Stimulated activated CD8-positive, alpha-beta memory T cell treated with anti-CD3 and anti-CD28 coated beads, Interleukin-4, amount 100 ng/mL, for 24 hours (primary cell): ENCODE measurements around the gene AKAP13.
"Not testable (repeated sequence)": the region's sequence is repeated elsewhere in the genome, so short reads cannot be mapped to it uniquely, and the experiment has no call there.

Source experiments
- DNase-seq: peaks from one replicate; pipeline ENCODE4 v3.0.0-alpha.2; 2020; ENCODE audit warnings: low read depth

AKAP13 gene

GRCh38 chr15:85625166-85625830, 244.9 kb downstream of the AKAP13 start:
- DNase-seq: no peak

- no peak for DNase-seq
These were observed 245.5 kb downstream of the AKAP13 start for GRCh38 chr15:85625856-85626255.

GRCh38 chr15:85627213-85627935, 247.0 kb downstream of the AKAP13 start:
- DNase-seq: no peak

GRCh38 chr15:85630311-85630710, 249.9 kb downstream of the AKAP13 start:
- DNase-seq: no peak

DNA sequence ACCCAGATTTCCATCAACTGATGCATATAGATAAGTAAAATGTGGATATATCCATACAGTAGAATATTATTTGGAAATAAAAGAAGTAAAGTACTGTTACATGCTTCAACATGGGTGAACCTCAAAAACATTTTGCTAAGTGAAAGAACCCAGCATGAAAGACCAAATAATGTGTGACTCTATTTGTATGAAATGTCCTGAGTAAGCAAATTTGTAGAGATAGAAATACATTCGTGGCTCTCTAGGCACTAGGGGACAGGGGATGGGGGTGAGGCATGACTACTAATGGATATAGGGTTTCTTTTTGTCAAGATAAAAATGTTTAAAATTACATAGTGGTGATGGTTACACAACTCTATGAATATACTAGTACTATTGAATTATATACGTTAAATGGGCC, 250.6 kb downstream of the AKAP13 start:
- no peak for DNase-seq

DNA sequence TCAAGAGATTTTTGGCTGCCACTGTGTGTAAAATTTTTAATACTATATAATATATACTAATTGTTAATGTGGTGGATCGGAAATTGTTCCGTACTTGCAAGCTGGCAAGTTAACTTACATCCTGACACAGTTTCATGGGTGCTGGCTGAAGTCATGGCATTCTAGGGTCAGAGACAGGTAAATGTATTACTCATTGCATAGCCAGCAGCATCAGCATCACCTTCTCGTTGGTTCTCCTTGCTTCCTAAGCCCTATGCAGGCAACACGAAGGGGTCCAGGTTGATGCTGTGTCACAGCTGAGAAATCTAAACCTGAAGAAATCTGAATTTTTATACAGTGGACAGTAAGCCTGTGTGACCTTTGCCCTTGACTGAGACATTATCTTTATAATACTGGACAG, 251.6 kb downstream of the AKAP13 start:
- DNase-seq: no peak

GRCh38 chr15:85633859-85634258, 253.5 kb downstream of the AKAP13 start:
- DNase-seq: no peak

- no peak for DNase-seq
These were observed 255.9 kb downstream of the AKAP13 start for GRCh38 chr15:85636351-85636750.

GRCh38 chr15:85639752-85640381, 259.5 kb downstream of the AKAP13 start:
- no peak for DNase-seq

GRCh38 chr15:85642065-85642692, 261.8 kb downstream of the AKAP13 start:
- DNase-seq: no peak

- no peak for DNase-seq
These were observed 262.3 kb downstream of the AKAP13 start for GRCh38 chr15:85642693-85643066.

DNA sequence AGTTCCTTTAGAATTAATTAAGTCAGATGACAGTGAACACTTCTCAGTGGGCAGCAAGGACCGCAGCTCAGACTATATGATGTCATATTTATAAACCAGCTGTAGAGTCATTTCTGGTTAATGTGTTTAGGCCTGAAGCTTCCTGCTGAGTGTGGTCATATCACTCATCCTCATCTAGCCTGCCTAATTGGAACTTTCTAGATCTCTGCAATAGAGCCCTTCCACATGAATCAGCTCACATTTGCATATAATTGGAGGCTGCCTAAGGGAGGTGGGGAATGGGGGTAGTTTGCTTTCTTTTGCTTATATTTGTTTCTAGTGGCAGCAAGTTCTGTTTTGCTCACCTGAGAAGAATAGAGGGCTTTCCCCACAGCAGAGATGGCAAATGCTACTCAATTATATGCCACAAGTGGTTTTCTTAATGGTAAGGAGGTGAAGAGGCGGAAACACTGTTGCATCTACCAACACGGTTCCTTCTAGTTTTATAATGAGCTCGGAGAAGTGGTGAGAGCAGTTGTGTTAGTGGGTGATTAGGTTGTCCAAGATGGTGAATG, 266.2 kb downstream of the AKAP13 start:
- DNase-seq: no peak

DNA sequence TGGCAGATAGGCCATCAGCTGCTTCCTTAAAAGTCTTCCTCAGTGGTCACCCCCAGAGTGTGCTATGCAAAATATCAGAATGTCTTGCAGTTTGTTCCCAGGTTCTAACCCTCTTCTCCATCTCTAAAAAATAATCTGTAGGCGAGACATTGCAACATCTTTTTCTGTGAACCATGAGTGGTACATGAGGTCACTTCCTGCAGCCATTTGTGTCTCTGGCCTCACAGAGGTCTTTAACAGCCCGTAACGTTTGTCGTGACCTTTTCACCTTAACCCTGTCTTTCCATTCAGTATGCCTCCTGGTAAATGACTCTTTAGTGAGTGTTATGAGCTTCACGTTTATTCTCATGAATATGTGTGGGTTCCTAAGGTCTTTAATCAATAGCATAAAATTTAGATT, 269.0 kb downstream of the AKAP13 start:
- no peak for DNase-seq

DNA sequence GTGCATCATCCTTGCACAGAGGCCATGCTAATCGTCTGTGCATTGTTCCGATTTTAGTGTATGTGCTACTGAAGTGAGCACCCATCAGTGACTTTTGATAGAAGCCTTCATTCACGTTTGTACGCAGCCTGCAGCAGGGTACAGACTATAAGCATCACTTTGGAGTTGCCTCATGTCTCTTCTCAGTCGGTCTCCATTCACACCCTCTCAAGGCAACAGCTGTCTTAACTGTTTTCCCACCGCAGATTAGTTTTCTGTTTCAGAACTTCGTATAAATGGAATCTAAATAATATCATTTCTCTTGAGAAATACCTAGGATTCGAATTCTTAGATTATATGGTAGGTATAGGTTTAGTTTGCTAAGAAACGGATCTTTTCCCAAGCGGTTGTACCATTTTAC, 271.1 kb downstream of the AKAP13 start:
- DNase-seq: no peak

DNA sequence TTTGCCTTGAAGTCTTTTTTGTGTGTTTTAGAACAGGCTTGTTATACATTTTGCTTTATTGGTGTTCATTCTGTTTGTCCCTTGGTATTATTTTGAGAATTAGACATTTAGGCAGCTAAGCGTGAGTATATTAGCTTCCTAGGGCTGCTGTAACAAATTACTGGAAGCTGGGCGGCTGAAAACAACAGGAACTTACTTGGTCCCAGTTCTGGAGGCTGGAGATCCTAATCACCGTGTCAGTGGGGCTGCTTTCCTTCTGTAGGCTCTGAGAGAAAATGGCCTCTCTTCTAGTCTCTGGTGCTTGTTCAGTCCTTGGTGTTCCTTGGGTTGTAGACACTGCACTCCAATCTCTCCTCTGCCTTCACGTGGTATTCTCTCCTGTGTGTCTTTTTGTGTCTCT, 272.1 kb downstream of the AKAP13 start:
- DNase-seq: no peak

DNA sequence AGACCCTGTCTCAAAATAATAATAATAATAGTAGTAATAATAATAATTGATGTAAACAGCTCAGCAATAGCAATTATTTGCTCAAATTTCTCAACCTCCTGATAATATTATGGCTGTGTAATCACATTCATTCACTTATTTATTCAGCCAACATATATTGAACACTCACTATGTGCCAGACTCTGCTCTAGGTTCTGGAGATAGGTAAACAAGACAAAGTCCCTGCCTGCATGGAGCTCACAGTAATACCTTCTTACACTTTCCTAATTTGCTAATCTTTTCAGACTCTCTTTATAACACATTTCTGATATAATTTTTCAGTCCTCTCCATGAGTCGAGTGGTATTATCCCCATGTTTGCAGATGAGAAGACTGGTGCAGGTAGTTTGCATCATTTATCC, 276.7 kb downstream of the AKAP13 start:
- no peak for DNase-seq

DNA sequence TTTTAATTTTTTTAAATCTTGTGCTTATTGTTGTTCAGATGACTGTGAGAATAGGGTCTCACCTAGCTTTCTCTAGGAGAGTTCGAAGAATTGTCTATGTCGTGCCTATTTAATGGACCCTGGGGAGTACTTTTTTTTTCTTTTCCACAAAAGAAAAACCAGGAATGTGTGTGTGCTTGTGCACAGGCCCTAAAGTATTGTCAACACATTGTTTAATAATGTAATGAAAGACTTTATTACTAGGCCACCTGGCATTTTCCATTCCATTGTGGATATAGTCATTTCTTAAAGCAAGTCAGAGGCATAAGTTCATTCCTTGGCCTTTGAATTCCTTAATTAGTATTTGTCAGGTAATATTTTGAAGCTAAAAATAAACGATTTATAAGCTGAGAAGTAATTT, 278.4 kb downstream of the AKAP13 start:
- no peak for DNase-seq

DNA sequence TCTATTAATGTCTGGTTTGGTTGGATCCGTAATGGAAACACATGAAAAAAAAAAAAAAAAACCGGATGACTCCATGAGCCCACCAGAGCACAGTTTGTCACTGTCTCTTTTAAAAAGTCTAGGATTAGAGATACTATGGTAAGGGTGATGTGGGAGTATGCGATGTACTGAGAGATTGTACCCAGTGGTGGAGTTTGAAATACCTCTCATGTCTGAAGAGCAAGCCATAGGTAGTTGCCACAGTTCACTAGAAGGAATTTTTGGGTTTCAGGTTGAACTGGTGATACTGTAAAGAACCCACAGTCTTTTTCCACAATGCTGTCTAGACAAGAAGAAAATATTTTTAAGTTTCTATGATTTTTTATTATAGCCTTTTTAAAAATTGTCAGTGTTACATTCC, 281.5 kb downstream of the AKAP13 start:
- no peak for DNase-seq

- not testable (repeated sequence) for DNase-seq
These were observed 285.3 kb downstream of the AKAP13 start for GRCh38 chr15:85665677-85666076.

GRCh38 chr15:85667491-85668424, 287.4 kb downstream of the AKAP13 start:
- peak; percentile 20 for DNase-seq

GRCh38 chr15:85671156-85671555, 290.8 kb downstream of the AKAP13 start:
- no peak for DNase-seq
